HEK293T (cell line): ENCODE measurements around the gene ABLIM2.

Source experiments
- CTCF ChIA-PET: fragments of 350-600 bp; formaldehyde crosslinking; extraction: SDS; loops from one replicate; lab custom pipeline; 2021; ENCODE audit warnings: antibody characterized with exemption, inconsistent platforms; lab: Yijun Ruan, JAX
- POLR2A ChIA-PET: fragments of 350-600 bp; formaldehyde crosslinking; extraction: SDS; loops from one replicate; lab custom pipeline; 2020; ENCODE audit warnings: antibody characterized with exemption, inconsistent platforms; lab: Yijun Ruan, JAX
- DNase-seq: peaks from one replicate; pipeline ENCODE4 v3.0.0; 2012; ENCODE audit warnings: mixed read lengths; ENCODE audit errors: extremely low spot score
- ARNT ChIP-seq: fragments of 450-650 bp; IDR thresholded peaks from 2 replicates; pipeline ENCODE4 v1.6.1; 2017; ENCODE audit warnings: mild to moderate bottlenecking
- BHLHE40 ChIP-seq: fragments of 450-650 bp; IDR thresholded peaks from 2 replicates; pipeline ENCODE4 v1.6.1; 2016; ENCODE audit warnings: mild to moderate bottlenecking, moderate library complexity, borderline replicate concordance
- CTBP1 ChIP-seq: fragments of 450-650 bp; IDR thresholded peaks from 2 replicates; pipeline ENCODE4 v1.6.1; 2016; ENCODE audit warnings: borderline replicate concordance
- ELF4 ChIP-seq: fragments of 450-650 bp; IDR thresholded peaks from 2 replicates; pipeline ENCODE4 v1.6.1; 2017; ENCODE audit warnings: antibody characterized with exemption
- FOXA1 ChIP-seq: fragments of 450-650 bp; IDR thresholded peaks from 2 replicates; pipeline ENCODE4 v1.6.1; 2016; ENCODE audit warnings: mild to moderate bottlenecking
- FOXK2 ChIP-seq: fragments of 450-650 bp; IDR thresholded peaks from 2 replicates; pipeline ENCODE4 v1.6.1; 2016; ENCODE audit warnings: mild to moderate bottlenecking
- FOXM1 ChIP-seq: fragments of 450-650 bp; IDR thresholded peaks from 2 replicates; pipeline ENCODE4 v1.6.1; 2017; ENCODE audit warnings: mild to moderate bottlenecking, borderline replicate concordance
- HDGF ChIP-seq: fragments of 450-650 bp; IDR thresholded peaks from 2 replicates; pipeline ENCODE4 v1.6.1; 2017; ENCODE audit warnings: antibody characterized with exemption, borderline replicate concordance
- L3MBTL2 ChIP-seq: fragments of 450-650 bp; conservative IDR thresholded peaks from 2 replicates; pipeline ENCODE4 v1.6.1; 2016; ENCODE audit warnings: mild to moderate bottlenecking
- LEF1 ChIP-seq: fragments of 450-650 bp; IDR thresholded peaks from 2 replicates; pipeline ENCODE4 v1.6.1; 2017; ENCODE audit warnings: mild to moderate bottlenecking, borderline replicate concordance
- NFRKB ChIP-seq: fragments of 450-650 bp; IDR thresholded peaks from 2 replicates; pipeline ENCODE4 v1.6.1; 2016; ENCODE audit warnings: mild to moderate bottlenecking, moderate library complexity
- SP1 ChIP-seq: fragments of 450-650 bp; IDR thresholded peaks from 2 replicates; pipeline ENCODE4 v1.6.1; 2017
- SUZ12 ChIP-seq: fragments of 450-650 bp; IDR thresholded peaks from 2 replicates; pipeline ENCODE4 v1.6.1; 2016; ENCODE audit warnings: mild to moderate bottlenecking
- TARDBP ChIP-seq: fragments of 450-650 bp; IDR thresholded peaks from 2 replicates; pipeline ENCODE4 v1.6.1; 2016
- ZNF384 ChIP-seq: fragments of 450-650 bp; IDR thresholded peaks from 2 replicates; pipeline ENCODE4 v1.6.1; 2016
- TF ChIP-seq, protein P1 (sequence below): fragments of 450-650 bp; IDR thresholded peaks from 2 replicates; pipeline ENCODE4 v1.6.1; 2016

The ABLIM2 gene

GRCh38 chr4:8025668-8026067, 132.9 kb downstream of the ABLIM2 start:
- TF ChIP-seq SP1 = no peak
- no peak for TF ChIP-seq LEF1
- TF ChIP-seq TARDBP = no peak
- TF ChIP-seq FOXK2 = no peak
- TF ChIP-seq L3MBTL2 = no peak
- no peak for TF ChIP-seq NFRKB
- no peak for TF ChIP-seq ELF4
- TF ChIP-seq, protein P1, sequence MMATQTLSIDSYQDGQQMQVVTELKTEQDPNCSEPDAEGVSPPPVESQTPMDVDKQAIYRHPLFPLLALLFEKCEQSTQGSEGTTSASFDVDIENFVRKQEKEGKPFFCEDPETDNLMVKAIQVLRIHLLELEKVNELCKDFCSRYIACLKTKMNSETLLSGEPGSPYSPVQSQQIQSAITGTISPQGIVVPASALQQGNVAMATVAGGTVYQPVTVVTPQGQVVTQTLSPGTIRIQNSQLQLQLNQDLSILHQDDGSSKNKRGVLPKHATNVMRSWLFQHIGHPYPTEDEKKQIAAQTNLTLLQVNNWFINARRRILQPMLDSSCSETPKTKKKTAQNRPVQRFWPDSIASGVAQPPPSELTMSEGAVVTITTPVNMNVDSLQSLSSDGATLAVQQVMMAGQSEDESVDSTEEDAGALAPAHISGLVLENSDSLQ = no peak
- TF ChIP-seq FOXM1 = no peak
- TF ChIP-seq SUZ12 = no peak
- no peak for TF ChIP-seq ARNT
- POLR2A ChIA-PET = no interaction called here
- CTCF ChIA-PET = no interaction called here
- no peak for DNase-seq

GRCh38 chr4:8024073-8024786, 134.4 kb downstream of the ABLIM2 start:
- CTCF ChIA-PET = no interaction called here
- DNase-seq = no peak

GRCh38 chr4:8023696-8024033, 134.9 kb downstream of the ABLIM2 start:
- CTCF ChIA-PET = no interaction called here
- POLR2A ChIA-PET = no interaction called here
- TF ChIP-seq FOXK2 (no peak), HDGF (no peak), CTBP1 (no peak), LEF1 (no peak), BHLHE40 (no peak), FOXA1 (no peak), ZNF384 (no peak), ELF4 (no peak), L3MBTL2 (no peak)
- TF ChIP-seq, protein P1 = no peak
- no peak for DNase-seq

More at GRCh38 chr4:8024073-8024786, 134.4 kb downstream of the ABLIM2 start:
- TF ChIP-seq ELF4 (no peak), ARNT (no peak), FOXM1 (no peak), NFRKB (no peak), SP1 (no peak), LEF1 (no peak), L3MBTL2 (no peak), FOXA1 (no peak), TARDBP (no peak), FOXK2 (no peak), CTBP1 (no peak), SUZ12 (no peak), ZNF384 (no peak), BHLHE40 (no peak), HDGF (no peak)
- TF ChIP-seq, protein P1 = no peak
- POLR2A ChIA-PET = no interaction called here

GRCh38 chr4:8022767-8023695, 135.6 kb downstream of the ABLIM2 start:
- CTCF ChIA-PET = no interaction called here
- DNase-seq = no peak
- TF ChIP-seq HDGF (no peak), SUZ12 (no peak), FOXK2 (no peak), FOXM1 (no peak), ELF4 (no peak), CTBP1 (no peak), LEF1 (no peak), ARNT (no peak), NFRKB (no peak), L3MBTL2 (no peak)
- TF ChIP-seq, protein P1 = no peak
- POLR2A ChIA-PET = no interaction called here

- ChIA-PET CTCF (no interaction called here), POLR2A (no interaction called here)
- TF ChIP-seq ZNF384 (no peak), CTBP1 (no peak), L3MBTL2 (no peak), ARNT (no peak), HDGF (no peak), BHLHE40 (no peak), FOXK2 (no peak), LEF1 (no peak), FOXA1 (no peak), FOXM1 (no peak), TARDBP (no peak), ELF4 (no peak), NFRKB (no peak), SP1 (no peak), SUZ12 (no peak)
- TF ChIP-seq, protein P1 = no peak
- DNase-seq = no peak
Measured at GRCh38 chr4:8021796-8022195, 136.8 kb downstream of the ABLIM2 start.
